ENCODE measurements around the gene CCSAP. TPM values are rescaled to one million over a fixed set of nuclear protein-coding genes. Genes with fewer than 3 reads are reported as not detected.
"Not testable (repeated sequence)": the region's sequence is repeated elsewhere in the genome, so short reads cannot be mapped to it uniquely, and the experiment has no call there.

The CCSAP gene
- 10 to 100 TPM in 1 of 2 experiments, 1 to 10 TPM in 1; 9.1 to 10.1 TPM for total RNA-seq

DNA sequence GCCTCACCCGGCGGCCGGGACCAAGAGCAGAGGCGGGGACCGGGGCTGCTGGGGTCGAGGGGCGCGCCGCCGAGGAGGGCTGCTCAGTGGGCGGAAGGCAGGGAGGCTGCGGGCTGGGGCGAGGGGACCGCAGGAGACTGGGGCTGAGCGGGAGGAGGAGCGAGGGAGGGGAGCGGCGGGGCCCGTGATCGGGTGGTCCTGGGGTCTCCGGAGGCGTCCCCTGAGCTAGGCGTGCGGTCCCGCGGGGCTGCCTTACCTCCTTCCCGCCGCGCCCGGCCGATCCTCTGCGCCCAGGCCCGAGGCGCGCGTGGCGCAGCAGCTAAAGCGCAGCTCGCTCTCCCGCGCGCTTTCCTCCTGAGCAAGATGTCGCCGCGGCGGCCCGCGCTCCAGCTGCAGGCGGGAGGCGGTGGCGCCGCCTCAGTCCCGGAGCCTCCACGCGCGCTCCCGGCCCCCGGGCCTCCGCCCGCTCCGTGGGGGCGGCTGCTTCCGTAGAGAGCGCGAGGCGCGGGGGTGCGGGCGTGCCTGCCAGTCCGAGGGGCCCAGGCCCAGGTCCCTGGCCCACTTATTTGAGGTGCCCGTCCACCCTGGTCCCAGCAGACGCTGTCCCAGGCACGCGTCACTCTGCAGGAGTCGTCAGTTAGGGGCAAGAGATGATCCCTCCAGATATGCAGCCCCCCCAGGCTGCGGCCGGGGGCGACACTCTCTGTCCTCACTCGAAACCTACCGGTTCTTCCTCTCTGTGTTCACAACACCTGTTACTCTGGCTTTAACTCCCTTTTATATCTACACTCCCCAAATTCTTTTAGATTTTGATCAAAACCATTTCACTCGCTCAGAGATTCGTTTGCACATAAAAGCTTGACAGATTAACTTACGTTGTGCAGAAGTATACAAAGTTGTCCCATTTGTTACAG is at the start of gene CCSAP:
CCSAP (minus strand) TSS at position 392 of the 914 bp plus-strand sequence. CDS start 582 bp downstream, outside the sequence.
- CTCF ChIA-PET = interaction anchor here (1.2 to 2.0 kb wide), 2 partner anchors 17 to 139 kb away, joined by 3 to 5 read pairs; no protein-coding TSS in a partner anchor
- DNase-seq = peak; percentile 57
- peak within 1 kb of the TSS; percentile 95 for H3K27ac Mint-ChIP-seq
- POLR2A ChIA-PET = interaction anchor here (0.6 kb wide), 1 partner anchor 101 kb away, joined by 6 read pairs; no protein-coding TSS in a partner anchor
- peaks cover 4% of the 10 kb centered on the region for H3K9me3 Mint-ChIP-seq
- H3K36me3 Mint-ChIP-seq (ENCODE audit: low read depth) = peaks cover 24% of the 10 kb centered on the region
- H3K4me1 Mint-ChIP-seq = peaks cover 44% of the 10 kb centered on the region
- peaks cover 16% of the 10 kb centered on the region for H3K27me3 Mint-ChIP-seq
- H3K4me3 Mint-ChIP-seq = peak within 1 kb of the TSS; percentile 79

- ChIA-PET CTCF (no interaction called here), POLR2A (no interaction called here)
- Mint-ChIP-seq H3K9me3 (no peaks in the 10 kb centered on the region), H3K4me1 (no peaks in the 10 kb centered on the region), H3K36me3 (ENCODE audit: low read depth) (no peaks in the 10 kb centered on the region), H3K4me3 (no peak overlapping the region), H3K27me3 (peaks cover 19% of the 10 kb centered on the region), H3K27ac (no peak overlapping the region)
- DNase-seq = no peak
These were observed 47.3 kb upstream of the CCSAP start for GRCh38 chr1:229390130-229390529.

GRCh38 chr1:229388897-229389580 is 46.2 kb upstream of the CCSAP start:
- Mint-ChIP-seq H3K27ac (no peak overlapping the region), H3K4me3 (no peak overlapping the region), H3K9me3 (no peaks in the 10 kb centered on the region), H3K36me3 (ENCODE audit: low read depth) (no peaks in the 10 kb centered on the region), H3K4me1 (no peaks in the 10 kb centered on the region), H3K27me3 (peaks cover 13% of the 10 kb centered on the region)
- ChIA-PET POLR2A (no interaction called here), CTCF (interaction anchor here (1.0 kb wide), 1 partner anchor 18 kb away, joined by 3 read pairs; no protein-coding TSS in a partner anchor)
- DNase-seq = no peak

GRCh38 chr1:229385853-229386456 is 43.1 kb upstream of the CCSAP start:
- H3K4me3 Mint-ChIP-seq = no peak overlapping the region
- H3K27me3 Mint-ChIP-seq = peaks cover 7% of the 10 kb centered on the region
- DNase-seq = no peak
- H3K4me1 Mint-ChIP-seq = no peaks in the 10 kb centered on the region
- CTCF ChIA-PET = interaction anchor here (1.0 to 1.4 kb wide), 2 partner anchors 8 to 20 kb away, joined by 3 to 4 read pairs; no protein-coding TSS in a partner anchor
- no peak overlapping the region for H3K27ac Mint-ChIP-seq
- no peaks in the 10 kb centered on the region for H3K36me3 Mint-ChIP-seq (ENCODE audit: low read depth)
- no peaks in the 10 kb centered on the region for H3K9me3 Mint-ChIP-seq
- POLR2A ChIA-PET = no interaction called here

- no peaks in the 10 kb centered on the region for H3K9me3 Mint-ChIP-seq
- POLR2A ChIA-PET = no interaction called here
- H3K4me1 Mint-ChIP-seq = no peaks in the 10 kb centered on the region
- H3K4me3 Mint-ChIP-seq = no peak overlapping the region
- no peaks in the 10 kb centered on the region for H3K36me3 Mint-ChIP-seq (ENCODE audit: low read depth)
- H3K27ac Mint-ChIP-seq = no peak overlapping the region
- CTCF ChIA-PET = no interaction called here
- peaks cover 7% of the 10 kb centered on the region for H3K27me3 Mint-ChIP-seq
- DNase-seq = no peak
These were observed 42.0 kb upstream of the CCSAP start for GRCh38 chr1:229384822-229385221.

- DNase-seq = no peak
- no peaks in the 10 kb centered on the region for H3K9me3 Mint-ChIP-seq
- peaks cover 6% of the 10 kb centered on the region for H3K27me3 Mint-ChIP-seq
- H3K4me3 Mint-ChIP-seq = no peak overlapping the region
- no peak overlapping the region for H3K27ac Mint-ChIP-seq
- no peaks in the 10 kb centered on the region for H3K4me1 Mint-ChIP-seq
- CTCF ChIA-PET = no interaction called here
- POLR2A ChIA-PET = no interaction called here
- H3K36me3 Mint-ChIP-seq (ENCODE audit: low read depth) = no peaks in the 10 kb centered on the region
These were observed 41.1 kb upstream of the CCSAP start for GRCh38 chr1:229383961-229384360.

GRCh38 chr1:229383188-229383587 is 40.3 kb upstream of the CCSAP start:
- ChIA-PET POLR2A (interaction anchor here (0.5 kb wide), 1 partner anchor 39 kb away, joined by 3 read pairs; no protein-coding TSS in a partner anchor), CTCF (no interaction called here)
- Mint-ChIP-seq H3K4me1 (no peaks in the 10 kb centered on the region), H3K27me3 (peaks cover 5% of the 10 kb centered on the region), H3K4me3 (no peak overlapping the region), H3K36me3 (ENCODE audit: low read depth) (no peaks in the 10 kb centered on the region), H3K9me3 (no peaks in the 10 kb centered on the region), H3K27ac (no peak overlapping the region)
- no peak for DNase-seq

GRCh38 chr1:229381234-229381633 is 38.4 kb upstream of the CCSAP start:
- POLR2A ChIA-PET = no interaction called here
- H3K36me3 Mint-ChIP-seq (ENCODE audit: low read depth) = no peaks in the 10 kb centered on the region
- H3K4me1 Mint-ChIP-seq = no peaks in the 10 kb centered on the region
- H3K27me3 Mint-ChIP-seq = peaks cover 5% of the 10 kb centered on the region
- no peak overlapping the region for H3K4me3 Mint-ChIP-seq
- H3K9me3 Mint-ChIP-seq = no peaks in the 10 kb centered on the region
- no peak overlapping the region for H3K27ac Mint-ChIP-seq
- CTCF ChIA-PET = no interaction called here
- no peak for DNase-seq

GRCh38 chr1:229380536-229381160 is 37.8 kb upstream of the CCSAP start:
- Mint-ChIP-seq H3K4me3 (no peak overlapping the region), H3K36me3 (ENCODE audit: low read depth) (no peaks in the 10 kb centered on the region), H3K4me1 (no peaks in the 10 kb centered on the region), H3K9me3 (no peaks in the 10 kb centered on the region), H3K27me3 (peaks cover 1% of the 10 kb centered on the region), H3K27ac (no peak overlapping the region)
- POLR2A ChIA-PET = no interaction called here
- CTCF ChIA-PET = no interaction called here
- DNase-seq = no peak

DNA sequence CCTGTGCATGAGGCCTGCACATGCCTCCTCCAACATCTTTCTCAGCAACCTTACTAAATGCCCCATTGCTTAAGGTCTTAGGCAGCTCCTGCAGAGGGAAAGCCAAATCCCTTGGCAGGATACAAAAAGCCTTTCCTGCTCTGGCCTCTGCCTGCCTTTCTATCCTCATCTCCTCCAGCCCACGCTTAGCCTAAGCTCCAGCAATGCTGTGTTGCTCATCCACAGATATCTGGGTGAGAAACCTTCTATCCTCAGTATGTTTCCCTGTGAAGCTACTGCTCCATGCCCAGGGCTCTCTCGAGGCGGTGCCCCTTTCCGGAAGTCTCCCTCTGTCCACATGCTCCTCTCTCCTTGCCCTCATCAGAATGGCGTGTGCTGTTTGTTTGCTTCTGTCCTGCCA is 37.0 kb upstream of the CCSAP start:
- CTCF ChIA-PET = no interaction called here
- POLR2A ChIA-PET = no interaction called here
- Mint-ChIP-seq H3K27me3 (no peaks in the 10 kb centered on the region), H3K9me3 (no peaks in the 10 kb centered on the region), H3K27ac (no peak overlapping the region), H3K36me3 (ENCODE audit: low read depth) (no peaks in the 10 kb centered on the region), H3K4me1 (no peaks in the 10 kb centered on the region), H3K4me3 (no peak overlapping the region)
- no peak for DNase-seq

DNA sequence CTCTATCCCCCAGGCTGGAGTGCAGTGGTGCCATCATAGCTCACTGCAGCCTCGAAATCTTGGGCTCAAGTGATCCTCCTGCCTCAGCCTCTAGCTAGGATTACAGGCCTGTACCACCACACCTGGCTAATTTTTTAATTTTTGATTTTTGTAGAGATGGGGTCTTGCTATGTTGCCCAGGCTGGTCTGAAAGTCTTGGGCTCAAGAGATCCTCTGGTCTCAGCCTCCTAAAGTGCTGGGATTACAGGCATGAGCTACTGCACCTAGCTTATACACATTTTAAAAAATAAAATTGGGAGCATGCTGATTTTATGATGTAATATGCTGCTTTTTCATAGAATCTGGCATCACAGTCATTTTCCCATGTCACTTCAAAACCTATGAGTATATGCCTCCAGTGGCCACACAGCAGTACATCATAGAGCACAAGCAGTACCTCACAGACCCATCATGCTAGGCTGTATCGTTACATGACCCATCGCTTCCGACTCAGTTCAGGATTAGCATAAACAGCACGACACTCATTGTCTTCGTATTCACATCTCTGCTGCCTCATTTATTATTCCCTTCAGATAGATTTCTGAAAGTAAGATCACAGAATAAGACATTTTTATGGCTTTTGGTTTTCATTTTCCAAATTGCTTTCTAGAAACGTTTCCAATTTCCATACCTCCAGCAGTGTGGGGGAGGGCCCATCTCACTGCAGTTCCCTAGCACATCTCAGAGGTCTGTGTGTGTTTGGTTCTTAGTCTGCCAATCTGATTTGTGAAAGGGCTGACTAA is 35.9 kb upstream of the CCSAP start:
- ChIA-PET CTCF (no interaction called here), POLR2A (no interaction called here)
- no peak for DNase-seq
- Mint-ChIP-seq H3K27me3 (no peaks in the 10 kb centered on the region), H3K27ac (no peak overlapping the region), H3K4me1 (no peaks in the 10 kb centered on the region), H3K36me3 (ENCODE audit: low read depth) (no peaks in the 10 kb centered on the region), H3K4me3 (no peak overlapping the region), H3K9me3 (no peaks in the 10 kb centered on the region)

- H3K9me3 Mint-ChIP-seq; H3K27me3 Mint-ChIP-seq; H3K27ac Mint-ChIP-seq; DNase-seq; H3K36me3 Mint-ChIP-seq (ENCODE audit: low read depth); H3K4me3 Mint-ChIP-seq; POLR2A ChIA-PET; H3K4me1 Mint-ChIP-seq: not testable (repeated sequence)
- CTCF ChIA-PET = interaction anchor here (0.8 kb wide), 1 partner anchor 9 kb away, joined by 3 read pairs; no protein-coding TSS in a partner anchor
These were observed 35.2 kb upstream of the CCSAP start for GRCh38 chr1:229378035-229378434.
